ENCODE results near the gene TMEM94.

Gene TMEM94

GRCh38 chr17:75478508-75478907 lies 22.1 kb downstream of the TMEM94 start:
- no peak for DNase-seq

GRCh38 chr17:75480281-75480680 lies 23.8 kb downstream of the TMEM94 start:
- DNase-seq, result no peak

- DNase-seq, result no peak
These were observed 25.0 kb downstream of the TMEM94 start for GRCh38 chr17:75481194-75482068.

- no peak for DNase-seq
These were observed 25.9 kb downstream of the TMEM94 start for GRCh38 chr17:75482098-75482942.

GRCh38 chr17:75485688-75486087 lies 29.3 kb downstream of the TMEM94 start:
- DNase-seq, result no peak

GRCh38 chr17:75486151-75486550 lies 29.7 kb downstream of the TMEM94 start:
- no peak for DNase-seq

- no peak for DNase-seq
These were observed 30.5 kb downstream of the TMEM94 start for GRCh38 chr17:75486951-75487350.

- DNase-seq, result no peak
These were observed 31.1 kb downstream of the TMEM94 start for GRCh38 chr17:75487351-75488070.

- no peak for DNase-seq
These were observed 32.5 kb downstream of the TMEM94 start for GRCh38 chr17:75488693-75489510.

- no peak for DNase-seq
These were observed 33.1 kb downstream of the TMEM94 start for GRCh38 chr17:75489511-75489955.

GRCh38 chr17:75490173-75490743 lies 33.8 kb downstream of the TMEM94 start:
- DNase-seq, result no peak

- no peak for DNase-seq
These were observed 34.7 kb downstream of the TMEM94 start for GRCh38 chr17:75490953-75491649.

- DNase-seq, result no peak
These were observed 35.2 kb downstream of the TMEM94 start for GRCh38 chr17:75491680-75492079.

- no peak for DNase-seq
These were observed 36.2 kb downstream of the TMEM94 start for GRCh38 chr17:75492555-75493168.

- DNase-seq, result no peak
These were observed 37.2 kb downstream of the TMEM94 start for GRCh38 chr17:75493476-75494129.

GRCh38 chr17:75494326-75494877 lies 38.0 kb downstream of the TMEM94 start:
- no peak for DNase-seq

- no peak for DNase-seq
These were observed 39.6 kb downstream of the TMEM94 start for GRCh38 chr17:75496005-75496404.

- no peak for DNase-seq
These were observed 41.7 kb downstream of the TMEM94 start for GRCh38 chr17:75498039-75498725.

GRCh38 chr17:75498726-75499213 lies 42.3 kb downstream of the TMEM94 start:
- no peak for DNase-seq
